K562 (cell line): ENCODE results near the gene NOP14. TPM values are rescaled to one million over a fixed set of nuclear protein-coding genes. Genes with fewer than 3 reads are reported as not detected.
"Not testable (repeated sequence)": the region's sequence is repeated elsewhere in the genome, so short reads cannot be mapped to it uniquely, and the experiment has no call there.

ENCODE experiments used
- ATAC-seq: fragments of 200-7000 bp; cut with Tn5 transposase; 3 replicates; pipeline ENCODE4 v1.9.1; 2020; ENCODE audit warnings: moderate library complexity
- BruUV-seq: library from RNA; stranded (reverse); fragments of 400-500 nt; replicated peaks from 2 replicates; lab custom pipeline; 2021; lab: Mats Ljungman, UMichigan
- CTCF ChIA-PET: fragments of 300-600 bp; formaldehyde crosslinking; extraction: SDS; loops from one replicate; lab custom pipeline; 2021; ENCODE audit warnings: low intra/inter-chr PET ratio; lab: Yijun Ruan, JAX
- POLR2A ChIA-PET: fragments of 300-600, 350-650 bp; sonication (Branson Sonifier 250); formaldehyde crosslinking; extraction: SDS; loops from one replicate; lab custom pipeline; 2021; ENCODE audit warnings: antibody characterized with exemption, inconsistent platforms; lab: Yijun Ruan, JAX
- DNase-seq, 4 experiments: peaks; one replicate each; pipeline versions ENCODE4 v3.0.0 to v3.0.0-alpha.2; 2011 to 2018; ENCODE audit warnings: low spot score in 3 of 4, mixed read lengths in 3 of 4; ENCODE audit errors: extremely low read depth in 1 of 4
- FAIRE-seq: peaks from 2 replicates; lab custom pipeline; 2011; peaks lifted over from hg19 to GRCh38; lab: Jason Lieb, UNC
- H2AFZ ChIP-seq: 2 replicates; pipeline ENCODE4 v1.6.0; 2011; ENCODE audit warnings: low read depth, low read length, control low read depth, inconsistent platforms
- H3K27ac ChIP-seq: fragments of 200-600 bp; 3 replicates; pipeline ENCODE4 v1.8.0; 2011; ENCODE audit warnings: low read depth, mild to moderate bottlenecking, control low read depth, inconsistent platforms, low read length, moderate library complexity, mixed read lengths; ENCODE audit errors: extremely low read depth
- H3K27me3 ChIP-seq, 2 experiments: fragments of 300-600 bp in 1 of 2; 2 replicates in 1 of 2; 3 replicates in 1 of 2; pipeline versions ENCODE4 v1.6.0 to v1.8.0; 2011; ENCODE audit warnings: inconsistent platforms in 2 of 2, low read length in 2 of 2, mild to moderate bottlenecking in 1 of 2, mixed read lengths in 1 of 2, moderate library complexity in 1 of 2; ENCODE audit not compliant: control insufficient read depth in 2 of 2, insufficient read depth in 2 of 2
- H3K36me3 ChIP-seq: fragments of 300-600 bp; 3 replicates; pipeline ENCODE4 v1.8.0; 2011; ENCODE audit warnings: mild to moderate bottlenecking, low read length, inconsistent platforms; ENCODE audit not compliant: control insufficient read depth, insufficient read depth
- H3K4me1 ChIP-seq, 2 experiments: fragments of 200-600 bp in 1 of 2; replicated peaks in 1 of 2; 2 replicates in 1 of 2; 3 replicates in 1 of 2; pipeline versions ENCODE4 v1.5.1 to v1.8.0; 2011; ENCODE audit warnings: inconsistent platforms in 2 of 2, low read length in 2 of 2, mild to moderate bottlenecking in 1 of 2, mixed read lengths in 1 of 2, moderate library complexity in 1 of 2; ENCODE audit not compliant: control insufficient read depth in 2 of 2, insufficient read depth in 2 of 2
- H3K4me2 ChIP-seq: 2 replicates; pipeline ENCODE4 v1.6.1; 2011; ENCODE audit warnings: low read length, control low read depth, inconsistent platforms, mixed read lengths; ENCODE audit not compliant: insufficient read depth
- H3K4me3 ChIP-seq: fragments of 200-600 bp; sonication (generic), shearing (Covaris generic); 2 replicates; pipeline ENCODE4 v1.5.1; 2016; ENCODE audit warnings: control low read depth, inconsistent platforms
- H3K79me2 ChIP-seq: fragments of 200-600 bp; 3 replicates; pipeline ENCODE4 v1.8.0; 2011; ENCODE audit warnings: low read length, inconsistent platforms; ENCODE audit not compliant: control insufficient read depth, insufficient read depth
- H3K9ac ChIP-seq, 2 experiments: 2 replicates each; pipeline versions ENCODE4 v1.6.0 to v1.6.1; 2011; ENCODE audit warnings: low read depth in 2 of 2, low read length in 2 of 2, control low read depth in 1 of 2, inconsistent platforms in 1 of 2, mild to moderate bottlenecking in 1 of 2, mixed read lengths in 1 of 2; ENCODE audit not compliant: insufficient read depth in 1 of 2
- H3K9me1 ChIP-seq: one replicate; pipeline ENCODE4 v1.6.0; 2011; ENCODE audit warnings: inconsistent platforms, mild to moderate bottlenecking, low read length, moderate library complexity; ENCODE audit not compliant: control insufficient read depth, insufficient read depth
- H3K9me3 ChIP-seq: replicated peaks from 2 replicates; pipeline ENCODE4 v1.5.1; 2011; ENCODE audit warnings: low read depth, low read length, inconsistent platforms; ENCODE audit not compliant: control insufficient read depth, insufficient read depth
- H4K20me1 ChIP-seq: replicated peaks from 2 replicates; pipeline ENCODE4 v1.6.1; 2011; ENCODE audit warnings: low read length, inconsistent platforms, mixed read lengths; ENCODE audit not compliant: control insufficient read depth, insufficient read depth
- ARID2 ChIP-seq: fragments of 450-650 bp; IDR thresholded peaks from 2 replicates; pipeline ENCODE4 v1.6.1; 2017; ENCODE audit warnings: antibody characterized with exemption, mild to moderate bottlenecking
- DDX20 ChIP-seq: fragments of 450-650 bp; IDR thresholded peaks from 2 replicates; pipeline ENCODE4 v1.6.1; 2016; ENCODE audit warnings: missing genetic modification characterization, low read depth, mild to moderate bottlenecking, missing compliant biosample characterization, moderate library complexity
- MECOM ChIP-seq: fragments of 250-450 bp; sonication (Bioruptor Pico); IDR thresholded peaks from 2 replicates; pipeline ENCODE4 v1.8.0; 2022; ENCODE audit warnings: inconsistent platforms
- POLR3G ChIP-seq: IDR thresholded peaks from 2 replicates; pipeline ENCODE4 v1.6.1; 2011; ENCODE audit not compliant: insufficient read length, insufficient replicate concordance; ENCODE audit errors: extremely low read depth
- SREBF1 ChIP-seq: fragments of 150-350 bp; IDR thresholded peaks from 2 replicates; pipeline ENCODE4 v1.6.1; 2014; ENCODE audit warnings: antibody characterized with exemption, low read depth, low read length, borderline replicate concordance
- ZNF184 ChIP-seq: sonication (generic); formaldehyde crosslinking; IDR thresholded peaks from 2 replicates; pipeline ENCODE4 v1.5.0; 2020; ENCODE audit warnings: missing genetic modification reagents
- ZNF431 ChIP-seq: sonication (generic); formaldehyde crosslinking; IDR thresholded peaks from 2 replicates; pipeline ENCODE4 v1.8.0; 2022; ENCODE audit warnings: mild to moderate bottlenecking, missing genetic modification reagents
- WGBS: fragments of 100-300 bp; shearing (Covaris generic); methylation state at CpG from one replicate; pipeline ENCODE4 v1.1.6; 2016; ENCODE audit warnings: low coverage, mixed read lengths; ENCODE audit not compliant: insufficient coverage; ENCODE audit errors: missing lambda C conversion rate; 5-methylcytosine and 5-hydroxymethylcytosine counted together
- in situ Hi-C: fragments of 300-500 bp; cut with MboI; formaldehyde crosslinking; loops from 4 replicates; pipeline ENCODE4 v1.15.0; 2018; ENCODE audit warnings: inconsistent platforms, mixed read lengths
- intact Hi-C: fragments of 100-400 bp; cut with micrococcal nuclease; formaldehyde crosslinking; loops from 2 replicates; pipeline ENCODE4 v1.14.2; 2022
- polyA plus RNA-seq, 8 experiments: library from polyadenylated mRNA; depleted of rRNA in 4 of 8; stranded (reverse) in 5 of 8; unstranded in 3 of 8; fragments of >200 nt; fragmentation: Nextera tagmentation in 2 of 8; fragmentation: Illumina TruSeq in 1 of 8; extraction: Ambion mirVana in 2 of 8; extraction: Trizol in 1 of 8; gene quantifications; 2 replicates each; pipeline versions ENCODE4 v1.2.1 to v1.2.3, GENCODE V29; 2011 to 2014; ENCODE audit warnings: inconsistent platforms in 1 of 8, missing spikeins in 1 of 8
- total RNA-seq, 7 experiments: library from RNA; depleted of rRNA in 6 of 7; stranded (reverse); fragments of >200 nt in 6 of 7; fragmentation: Illumina TruSeq in 2 of 7; extraction: Trizol in 2 of 7; gene quantifications; 2 replicates each; pipeline versions ENCODE4 v1.2.1 to v1.2.3, GENCODE V29; 2011 to 2021; ENCODE audit warnings: low replicate concordance in 1 of 7
- TF ChIP-seq, protein P1 (sequence below): fragments of 250-450 bp; sonication (Bioruptor Pico); IDR thresholded peaks from 2 replicates; pipeline ENCODE4 v1.9.0; 2021; ENCODE audit warnings: mild to moderate bottlenecking, inconsistent platforms

Gene NOP14
- total and polyA plus RNA-seq, 9 of the 15 experiments (the other 6 are each of a cell fraction or from before 2014, with no cell fraction given): 12.7 to 76.0 (median 50.9) TPM

DNA sequence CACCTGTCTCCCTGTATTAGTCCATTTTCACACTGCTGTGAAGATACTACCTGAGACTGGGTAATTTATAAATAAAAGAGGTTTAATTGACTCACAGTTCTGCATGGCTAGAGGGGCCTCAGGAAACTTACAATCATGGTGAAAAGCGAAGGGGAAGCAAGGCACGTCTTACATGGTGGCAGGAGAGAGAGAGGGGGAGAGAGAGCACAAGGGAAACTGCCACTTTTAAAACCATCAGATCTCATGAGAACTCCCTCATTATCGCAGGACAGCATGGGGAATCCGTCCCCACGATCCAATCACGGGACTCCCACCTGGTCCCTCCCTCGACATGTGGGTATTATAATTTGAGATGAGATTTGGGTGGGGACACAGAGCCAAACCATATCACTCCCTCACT is 20.5 kb upstream of the NOP14 start:
- H3K4me2 ChIP-seq, H3K9me1 ChIP-seq, intact Hi-C loops, H3K9ac ChIP-seq, BruUV-seq, ATAC-seq, H3K27me3 ChIP-seq, H2AFZ ChIP-seq, POLR2A ChIA-PET, H3K4me3 ChIP-seq, FAIRE-seq, H3K79me2 ChIP-seq, H3K4me1 ChIP-seq, H3K27ac ChIP-seq, H4K20me1 ChIP-seq, CTCF ChIA-PET, DNase-seq, in situ Hi-C loops, H3K36me3 ChIP-seq: not testable (repeated sequence)
- peaks cover 14% of the 10 kb centered on the region for H3K9me3 ChIP-seq
- 0% methylated on average over 7 of the region's 7 CpGs for WGBS
- TF ChIP-seq ZNF431 (CRISPR knock-in tag): peak; percentile 96

DNA sequence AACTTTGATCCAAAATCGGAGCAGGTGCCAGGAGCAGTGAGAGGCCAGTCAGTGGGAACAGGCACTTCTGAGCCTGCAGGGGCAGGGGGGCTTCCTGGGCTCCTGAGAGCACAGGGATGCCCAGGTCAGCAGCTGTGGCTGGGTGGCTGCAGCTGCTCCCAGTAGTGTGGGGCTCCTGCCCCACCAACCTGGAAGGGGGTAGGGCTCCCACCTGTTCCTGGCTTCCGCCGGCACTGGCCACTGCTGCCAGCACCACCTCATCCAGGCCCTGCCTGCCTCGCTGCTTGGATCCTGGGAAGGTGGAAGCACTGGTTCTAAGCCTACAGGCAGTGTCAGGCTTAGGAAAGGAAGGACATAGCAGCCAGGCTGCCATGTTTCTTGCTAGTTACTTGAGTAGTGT is 18.8 kb upstream of the NOP14 start:
- ATAC-seq: no peak
- TF ChIP-seq ZNF184 (no peak), SREBF1 (no peak), POLR3G (no peak), ARID2 (no peak), DDX20 (tag) (no peak), MECOM (CRISPR knock-in tag) (no peak)
- TF ChIP-seq, protein P1, sequence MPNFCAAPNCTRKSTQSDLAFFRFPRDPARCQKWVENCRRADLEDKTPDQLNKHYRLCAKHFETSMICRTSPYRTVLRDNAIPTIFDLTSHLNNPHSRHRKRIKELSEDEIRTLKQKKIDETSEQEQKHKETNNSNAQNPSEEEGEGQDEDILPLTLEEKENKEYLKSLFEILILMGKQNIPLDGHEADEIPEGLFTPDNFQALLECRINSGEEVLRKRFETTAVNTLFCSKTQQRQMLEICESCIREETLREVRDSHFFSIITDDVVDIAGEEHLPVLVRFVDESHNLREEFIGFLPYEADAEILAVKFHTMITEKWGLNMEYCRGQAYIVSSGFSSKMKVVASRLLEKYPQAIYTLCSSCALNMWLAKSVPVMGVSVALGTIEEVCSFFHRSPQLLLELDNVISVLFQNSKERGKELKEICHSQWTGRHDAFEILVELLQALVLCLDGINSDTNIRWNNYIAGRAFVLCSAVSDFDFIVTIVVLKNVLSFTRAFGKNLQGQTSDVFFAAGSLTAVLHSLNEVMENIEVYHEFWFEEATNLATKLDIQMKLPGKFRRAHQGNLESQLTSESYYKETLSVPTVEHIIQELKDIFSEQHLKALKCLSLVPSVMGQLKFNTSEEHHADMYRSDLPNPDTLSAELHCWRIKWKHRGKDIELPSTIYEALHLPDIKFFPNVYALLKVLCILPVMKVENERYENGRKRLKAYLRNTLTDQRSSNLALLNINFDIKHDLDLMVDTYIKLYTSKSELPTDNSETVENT (CRISPR knock-in tag): no peak

More for the DNA sequence above, 18.8 kb upstream of the NOP14 start:
- Histone ChIP-seq H3K4me1 (peaks cover 5 to 7% of the 10 kb centered on the region in 2 experiments; a peak in 3 of 5 replicates), H3K9me3 (peaks cover 14% of the 10 kb centered on the region), H3K9me1 (no peaks in the 10 kb centered on the region), H3K27me3 (peaks cover 0 to 4% of the 10 kb centered on the region in 2 experiments; a peak in 1 of 5 replicates), H3K4me2 (no peak overlapping the region), H4K20me1 (no peaks in the 10 kb centered on the region), H3K36me3 (no peaks in the 10 kb centered on the region), H3K4me3 (no peak overlapping the region), H3K9ac (no peak overlapping the region), H3K27ac (no peak overlapping the region), H2AFZ (no peak overlapping the region), H3K79me2 (no peaks in the 10 kb centered on the region)
- no peak for FAIRE-seq
- ChIA-PET POLR2A (interaction anchor here (1.2 kb wide), 1 partner anchor 14 kb away, joined by 4 read pairs; no protein-coding TSS in a partner anchor), CTCF (interaction anchor here (0.5 kb wide), 1 partner anchor 76 kb away, joined by 3 read pairs; no protein-coding TSS in a partner anchor)
- intact Hi-C loops (no loop called here), in situ Hi-C loops (no loop called here)
- DNase-seq: no peak
- 3% methylated on average over 4 of the region's 4 CpGs for WGBS
- BruUV-seq: no TSS peak
